Renal cortex interstitium (tissue), 11 donors: ENCODE measurements around the gene C1D. TPM values are rescaled to one million over a fixed set of nuclear protein-coding genes. Genes with fewer than 3 reads are reported as not detected.
"Not testable (repeated sequence)": the region's sequence is repeated elsewhere in the genome, so short reads cannot be mapped to it uniquely, and the experiment has no call there.

ENCODE experiments used
- DNase-seq, 11 donors: peaks; one replicate each; pipeline ENCODE4 v3.0.0-alpha.2; 2013; ENCODE audit warnings: low read depth in 9 of 11, low spot score in 4 of 11; ENCODE audit errors: extremely low read depth in 1 of 11
- polyA plus RNA-seq, 3 donors: library from polyadenylated mRNA; unstranded; fragments of 120-200 nt; gene quantifications; one replicate each; pipeline ENCODE4 v1.2.1, GENCODE V29; 2013; ENCODE audit not compliant: insufficient read length in 3 of 3

Gene C1D
- polyA plus RNA-seq, 3 donors = 40.7 to 46.9 (median 45.5) TPM

DNA sequence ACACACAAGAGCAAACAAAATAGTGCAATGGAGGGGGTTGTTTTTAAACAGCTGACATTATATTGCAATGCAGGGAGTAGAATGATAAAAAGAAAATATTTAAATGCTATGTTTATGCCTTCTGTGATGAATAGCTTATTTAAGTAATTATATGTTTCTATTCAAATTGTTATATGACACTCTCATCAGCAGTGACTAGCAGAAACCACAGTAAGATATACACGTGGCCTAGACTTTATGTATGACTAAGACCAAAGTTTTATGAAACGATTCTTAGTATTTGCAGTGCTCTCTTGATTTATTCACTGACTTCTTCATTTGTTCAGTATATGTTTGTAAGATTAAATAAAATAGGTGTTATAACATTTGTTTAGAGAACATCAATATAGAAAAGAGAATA is 26.1 kb upstream of the C1D start:
- DNase-seq = no peak

DNA sequence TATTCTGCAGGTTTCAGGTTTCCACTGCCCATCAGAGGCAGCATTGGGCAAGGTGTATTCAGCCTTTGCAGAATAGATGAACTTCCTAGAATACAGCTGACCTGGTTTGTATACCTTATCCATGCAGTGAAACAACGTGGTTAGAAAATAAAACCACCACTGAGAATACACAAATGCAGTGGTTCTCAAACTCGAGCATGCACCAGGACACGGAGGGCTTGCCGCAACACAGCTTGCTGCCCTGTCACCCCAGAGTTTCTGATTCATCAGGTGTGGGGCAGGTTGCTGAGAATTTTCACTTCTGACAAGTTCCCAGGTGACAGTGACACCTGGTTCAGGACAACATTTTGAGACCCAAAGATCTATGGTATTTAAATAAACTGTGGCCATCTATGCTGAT is 23.4 kb upstream of the C1D start:
- DNase-seq = no peak

DNA sequence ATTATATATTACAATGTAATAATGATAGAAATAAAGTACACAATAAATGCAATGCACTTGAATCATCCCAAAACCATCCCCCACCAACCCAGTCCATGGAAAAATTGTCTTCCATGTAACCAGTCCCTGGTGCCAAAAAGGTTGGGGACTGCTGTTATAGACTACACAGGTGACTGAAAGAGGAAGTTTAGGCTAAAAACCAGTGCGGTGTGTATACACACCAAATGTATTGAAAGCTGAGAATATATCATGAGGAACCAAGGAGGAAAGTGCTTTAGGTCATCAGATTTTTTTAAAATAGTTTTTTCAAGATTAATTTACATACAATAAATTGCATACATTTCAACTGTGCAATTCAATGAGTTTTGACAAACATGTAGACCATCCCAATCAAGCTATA is 20.5 kb upstream of the C1D start:
- no peak for DNase-seq

DNA sequence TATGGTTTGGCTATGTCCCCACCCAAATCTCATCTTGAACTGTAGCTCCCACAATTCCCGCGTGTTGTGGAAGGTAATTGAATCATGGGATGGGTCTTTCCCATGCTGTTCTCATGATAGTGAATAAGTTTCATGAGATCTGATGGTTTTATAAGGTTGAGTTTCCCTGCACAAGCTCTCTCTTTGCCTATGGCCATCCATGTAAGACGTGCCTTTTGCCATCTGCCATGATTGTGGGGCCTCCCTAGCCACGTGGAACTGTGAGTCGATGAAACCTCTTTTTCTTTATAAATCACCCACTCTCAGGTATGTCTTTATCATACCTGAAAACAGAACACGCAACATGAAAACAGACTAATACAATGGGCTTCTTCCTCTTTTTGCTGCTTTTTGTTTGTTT is 11.2 kb upstream of the C1D start:
- no peak for DNase-seq

DNA sequence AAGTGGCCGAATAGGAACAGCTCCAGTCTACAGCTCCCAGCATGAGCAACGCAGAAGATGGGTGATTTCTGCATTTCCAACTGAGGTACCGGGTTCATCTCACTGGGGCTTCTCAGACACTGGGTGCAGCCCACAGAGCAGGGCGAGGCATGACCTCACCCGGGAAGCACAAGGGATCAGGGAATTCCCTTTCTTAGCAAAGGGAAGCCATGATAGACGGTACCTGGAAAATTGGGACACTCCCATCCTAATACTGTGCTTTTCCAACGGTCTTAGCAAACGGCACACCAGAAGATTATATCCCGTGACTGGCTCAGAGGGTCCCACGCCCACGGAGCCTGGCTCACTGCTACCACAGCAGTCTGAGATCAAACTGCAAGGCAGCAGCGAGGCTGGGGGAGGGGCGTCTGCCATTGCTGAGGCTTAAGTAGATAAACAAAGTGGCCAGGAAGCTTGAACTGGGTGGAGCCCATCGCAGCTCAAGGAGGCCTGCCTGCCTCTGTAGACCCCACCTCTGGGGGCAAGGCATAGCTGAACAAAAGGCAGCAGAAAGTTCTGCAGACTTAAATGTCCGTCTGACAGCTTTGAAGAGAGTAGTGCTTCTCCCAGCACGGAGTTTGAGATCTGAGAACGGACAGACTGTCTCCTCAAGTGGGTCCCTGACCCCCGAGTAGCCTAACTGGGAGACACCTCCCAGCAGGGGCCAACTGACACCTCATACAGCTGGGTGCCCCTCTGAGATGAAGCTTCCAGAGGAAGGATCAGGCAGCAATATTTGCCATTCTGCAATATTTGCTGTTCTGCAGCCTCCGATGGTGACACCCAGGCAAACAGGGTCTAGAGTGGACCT is 1.2 kb upstream of the C1D start:
- DNase-seq = not testable (repeated sequence)

DNA sequence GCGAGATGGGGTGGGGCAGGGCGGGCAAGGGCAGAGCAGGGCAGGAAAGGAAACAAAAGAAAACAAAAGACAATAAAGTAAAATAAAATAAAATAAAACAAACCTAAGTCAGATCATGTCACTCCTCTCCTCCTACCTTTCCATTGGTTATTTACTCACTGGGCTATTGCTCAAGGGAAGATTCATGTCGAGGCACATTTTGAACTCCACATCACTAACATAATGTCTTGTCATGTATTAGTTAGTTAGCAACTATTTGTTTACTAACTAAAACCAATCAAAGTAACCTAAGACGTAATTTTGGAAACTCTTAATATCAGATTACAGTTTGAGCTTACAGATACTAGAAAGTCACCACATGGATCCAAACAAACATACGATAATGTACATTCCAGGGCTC is 2.2 kb downstream of the C1D start:
- no peak for DNase-seq

DNA sequence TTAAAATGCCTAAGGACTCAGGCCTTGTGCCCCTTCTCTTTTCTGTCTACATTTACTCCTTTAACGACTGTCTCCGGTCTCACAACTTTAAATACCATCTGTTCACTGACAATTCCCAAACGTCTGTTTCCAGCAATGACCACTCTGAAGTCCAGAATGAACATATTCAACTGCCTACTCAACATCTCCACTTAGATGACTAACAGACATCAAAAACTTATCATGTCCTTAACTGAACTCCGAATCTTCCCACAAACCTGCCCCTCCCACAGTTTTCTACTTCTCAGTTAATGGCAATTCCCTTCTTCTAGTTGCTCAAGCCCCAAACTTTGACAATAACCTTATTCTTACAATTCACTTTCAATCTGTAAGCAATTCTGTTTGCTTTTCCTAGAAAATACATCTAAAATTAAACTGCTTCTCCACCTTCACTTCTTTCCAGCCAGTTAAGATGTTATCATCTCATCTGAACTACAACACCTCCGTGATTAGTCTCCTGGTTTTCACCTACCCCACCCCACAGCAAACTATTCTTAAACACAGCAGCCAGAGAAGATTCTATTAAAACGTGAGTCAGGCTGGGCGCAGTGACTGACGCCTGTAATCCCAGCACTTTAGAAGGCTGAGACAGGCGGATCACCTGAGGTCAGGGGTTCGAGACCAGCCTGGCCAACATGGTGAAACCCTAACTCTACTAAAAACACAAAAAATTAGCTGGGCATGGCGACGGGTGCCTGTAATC is 2.8 kb downstream of the C1D start:
- DNase-seq = no peak

DNA sequence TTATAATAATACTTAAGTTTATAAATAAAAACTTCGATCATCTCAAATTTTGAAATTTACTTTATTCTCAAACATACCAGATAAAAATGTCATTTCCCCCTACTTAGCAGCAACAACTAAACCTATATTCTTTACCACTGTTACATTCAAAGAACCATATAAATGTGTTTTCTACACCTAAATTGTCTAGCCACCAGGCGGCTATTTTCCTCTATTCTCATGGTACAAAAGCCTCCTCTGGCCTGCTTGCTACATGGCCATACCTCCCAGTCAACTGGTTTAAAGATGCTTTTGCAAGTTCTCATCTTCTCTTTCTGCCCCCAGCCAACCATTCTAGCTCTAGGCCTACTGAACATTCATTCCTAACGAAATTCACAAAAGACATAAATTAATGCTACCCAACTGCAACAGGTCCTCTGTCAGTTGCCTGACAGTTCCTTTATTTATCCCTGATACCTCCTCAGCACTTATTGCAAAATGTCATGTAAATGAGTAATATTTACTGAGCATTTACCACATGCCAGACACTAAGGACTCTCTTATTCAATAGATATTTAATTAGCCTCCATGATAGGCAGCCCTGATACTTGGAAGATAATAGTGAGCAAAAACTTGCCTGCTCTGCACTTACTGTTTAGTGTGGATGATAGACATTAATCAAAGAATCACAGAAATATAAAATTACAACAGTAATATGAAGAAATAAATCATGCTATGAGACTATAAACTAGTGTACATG is 5.0 kb downstream of the C1D start:
- no peak for DNase-seq

DNA sequence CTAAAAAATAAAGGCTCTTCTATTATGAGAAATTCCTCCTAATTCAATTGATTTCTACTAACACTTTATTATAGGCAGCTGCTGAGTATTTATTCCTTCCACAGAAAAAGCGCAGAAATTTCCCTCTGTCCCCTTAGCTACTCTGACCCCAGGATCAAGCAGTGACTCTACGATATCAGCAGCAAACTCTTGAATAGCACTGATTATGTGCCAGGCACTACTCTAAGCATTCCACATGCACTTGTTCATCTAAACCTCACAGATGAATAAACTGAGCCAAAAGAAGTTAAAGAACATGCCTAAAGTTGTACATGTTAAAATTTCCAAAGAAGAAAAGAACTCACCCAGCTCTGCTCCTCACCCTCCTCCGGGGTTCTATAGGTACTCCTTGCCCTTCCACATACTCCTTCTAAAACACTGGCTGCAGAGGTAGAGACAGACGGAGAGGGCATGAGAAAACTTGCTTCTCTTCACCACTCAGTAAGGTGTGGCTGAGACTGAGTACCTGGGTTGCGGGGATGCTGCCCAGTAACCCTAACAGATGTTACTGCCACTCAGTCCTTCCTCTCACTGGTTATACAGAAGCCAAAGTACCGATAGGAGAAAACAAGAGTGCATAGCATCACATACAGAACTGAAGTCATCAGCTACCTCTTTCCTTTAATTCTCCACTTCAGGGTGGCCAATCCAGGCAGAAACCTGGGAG is 9.9 kb downstream of the C1D start:
- no peak for DNase-seq

DNA sequence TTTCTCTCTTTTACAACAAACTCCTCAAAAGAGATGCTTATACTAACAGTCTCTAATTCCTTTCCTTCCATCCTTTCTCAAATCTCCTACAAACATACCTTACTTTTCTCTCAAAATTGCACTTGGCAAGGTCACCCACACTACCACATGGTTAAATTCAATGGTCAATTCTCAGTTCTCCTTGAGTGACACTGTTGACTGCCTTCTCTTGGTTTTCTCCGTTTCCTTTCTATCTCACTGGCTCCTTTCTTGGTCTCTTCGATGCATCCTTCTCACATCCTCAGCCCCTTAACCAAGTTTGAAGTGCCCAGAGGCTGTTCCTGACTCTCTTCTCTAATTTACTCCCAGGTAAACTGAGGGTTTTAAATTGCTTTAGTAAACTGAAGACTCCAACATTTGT is 12.5 kb downstream of the C1D start:
- no peak for DNase-seq

DNA sequence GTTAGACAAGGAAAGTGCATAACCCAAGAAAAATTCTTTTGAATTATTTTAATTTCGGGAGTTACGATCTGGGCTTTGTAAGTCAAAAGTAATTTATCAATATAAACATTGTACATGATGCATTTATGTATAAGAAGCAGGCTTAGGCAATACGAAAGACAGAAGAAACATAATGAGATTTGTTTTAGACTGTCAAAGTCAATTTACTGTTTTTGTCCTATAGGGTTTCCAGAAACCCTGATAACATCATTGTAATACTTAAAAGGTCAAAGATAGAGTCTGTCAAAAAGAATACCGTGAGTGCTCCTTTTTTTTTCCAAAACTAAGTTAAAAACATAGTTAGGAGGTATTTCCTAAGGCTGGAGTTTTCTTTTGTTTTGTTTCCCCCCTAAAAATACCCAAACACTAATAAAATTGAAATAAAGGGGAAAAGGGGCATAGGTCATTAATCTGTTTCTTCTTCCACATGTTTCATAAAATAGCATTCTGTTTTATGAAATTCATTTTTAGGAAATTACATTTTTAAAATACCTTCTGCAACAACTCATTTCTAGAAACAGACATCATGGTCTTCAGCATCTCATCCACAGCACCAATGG is 16.1 kb downstream of the C1D start:
- DNase-seq = no peak

DNA sequence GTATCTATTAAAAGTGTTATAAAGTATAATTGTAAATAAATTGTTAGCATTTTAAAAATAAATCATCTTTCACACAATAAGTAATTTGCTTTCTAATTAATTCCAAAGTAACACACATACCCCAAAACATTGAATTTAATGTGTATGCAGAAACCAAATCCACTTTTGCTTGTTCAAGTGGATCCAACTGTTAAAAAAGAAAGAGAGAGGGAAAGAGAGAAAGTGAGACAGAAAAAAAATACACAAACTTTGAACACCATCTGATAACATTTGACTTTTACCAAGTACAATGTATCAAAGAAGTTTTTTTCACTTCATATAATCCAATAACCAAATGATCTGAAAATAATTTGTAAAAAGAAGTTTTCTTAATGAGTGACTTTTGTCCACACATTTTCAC is 16.6 kb downstream of the C1D start:
- no peak for DNase-seq

DNA sequence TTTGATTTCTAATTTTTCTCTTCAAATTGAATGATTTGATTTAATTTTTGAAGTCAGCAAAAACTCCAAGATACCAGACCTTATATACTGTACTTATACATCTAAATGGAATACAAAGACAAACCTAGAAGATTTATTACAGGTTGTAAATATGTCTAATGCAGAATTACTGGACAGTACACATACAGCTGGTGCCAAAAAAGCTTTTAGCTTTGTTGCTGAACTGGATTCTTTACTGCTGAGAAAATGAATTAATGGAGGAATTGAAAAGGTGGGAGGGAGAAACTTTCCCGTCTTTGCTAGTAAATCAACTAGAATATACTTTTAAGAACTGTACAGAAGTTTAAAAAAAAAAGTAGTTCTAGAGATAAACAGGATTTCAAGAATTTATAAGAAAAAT is 17.5 kb downstream of the C1D start:
- peak in 1 of 11 donors; percentile 16 for DNase-seq

DNA sequence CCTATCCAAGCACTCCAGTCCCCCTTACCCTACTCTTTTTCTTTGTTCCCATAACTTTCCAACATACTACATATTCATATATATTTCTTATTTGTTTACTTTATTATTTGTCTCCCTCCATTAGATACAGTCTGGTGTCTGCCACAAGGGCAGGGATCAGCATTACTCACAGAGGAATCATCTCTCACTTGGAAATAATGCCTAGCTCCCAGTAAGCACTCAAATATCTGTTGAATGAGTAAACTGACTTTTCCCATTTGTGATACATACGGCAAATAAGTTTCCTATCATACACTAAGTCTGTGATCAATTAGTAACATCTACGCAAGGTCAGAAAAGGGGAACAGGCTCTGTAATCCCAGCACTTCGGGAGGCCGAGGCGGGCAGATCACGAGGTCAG is 18.7 kb downstream of the C1D start:
- no peak for DNase-seq

DNA sequence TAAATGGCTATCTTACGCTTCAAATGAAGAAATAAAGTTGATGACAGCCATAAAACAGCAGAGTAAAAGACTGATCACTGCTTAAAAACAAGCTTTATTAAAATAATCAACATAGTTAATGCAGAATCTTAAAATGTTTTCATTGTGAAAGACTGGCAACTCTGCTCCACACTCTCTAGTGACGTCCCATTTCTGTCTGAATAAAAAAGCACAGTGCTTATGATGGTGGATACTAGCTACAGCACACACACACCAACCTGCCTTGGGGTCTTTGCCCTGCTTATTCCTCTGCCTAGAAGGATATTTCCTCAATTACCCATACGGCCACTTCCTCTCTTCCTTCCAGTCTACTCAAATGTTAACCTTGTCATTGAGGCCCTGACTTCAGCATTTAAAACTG is 19.1 kb downstream of the C1D start:
- no peak for DNase-seq

DNA sequence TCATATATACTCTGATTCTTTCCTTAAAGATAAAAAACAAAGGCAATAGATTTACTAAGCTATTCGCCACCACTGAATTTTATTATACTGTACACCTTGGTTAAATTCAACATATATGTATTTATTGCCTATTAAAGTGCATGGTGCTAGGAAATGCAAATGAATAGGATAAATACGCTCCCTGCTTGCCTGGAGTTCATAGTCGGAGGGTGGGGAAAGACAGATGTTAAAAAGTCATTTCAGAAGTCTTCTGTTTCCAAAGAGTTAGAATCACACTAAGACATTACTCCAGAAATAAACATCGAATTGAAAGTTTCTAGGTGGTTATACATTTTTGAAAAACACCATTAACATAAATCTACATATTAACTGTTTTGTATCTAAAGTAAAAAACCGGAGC is 19.8 kb downstream of the C1D start:
- no peak for DNase-seq

DNA sequence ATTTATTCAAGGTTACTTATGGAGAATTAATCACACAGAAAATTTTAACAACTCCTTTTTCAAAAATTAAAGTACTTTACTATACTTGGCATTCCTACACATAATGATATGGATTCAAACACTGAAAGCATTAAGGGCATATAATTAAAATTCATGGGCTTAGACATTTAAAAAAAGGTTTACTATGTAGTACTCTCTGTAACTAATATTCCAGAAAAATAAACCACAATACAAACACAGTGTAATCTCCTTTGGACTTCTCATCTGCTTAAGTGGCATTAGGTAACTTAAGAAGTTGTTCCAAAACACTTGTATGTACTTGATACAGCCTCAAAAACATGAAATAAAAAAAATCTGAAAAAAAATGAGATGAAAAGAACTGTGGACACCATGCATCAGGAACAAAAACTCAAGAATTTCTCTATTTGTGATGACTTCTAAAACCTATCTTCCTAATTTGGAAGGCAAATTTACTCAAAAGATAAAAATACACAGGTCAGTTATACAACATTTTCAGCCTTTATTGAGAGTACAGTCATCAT is 21.0 kb downstream of the C1D start:
- no peak for DNase-seq

DNA sequence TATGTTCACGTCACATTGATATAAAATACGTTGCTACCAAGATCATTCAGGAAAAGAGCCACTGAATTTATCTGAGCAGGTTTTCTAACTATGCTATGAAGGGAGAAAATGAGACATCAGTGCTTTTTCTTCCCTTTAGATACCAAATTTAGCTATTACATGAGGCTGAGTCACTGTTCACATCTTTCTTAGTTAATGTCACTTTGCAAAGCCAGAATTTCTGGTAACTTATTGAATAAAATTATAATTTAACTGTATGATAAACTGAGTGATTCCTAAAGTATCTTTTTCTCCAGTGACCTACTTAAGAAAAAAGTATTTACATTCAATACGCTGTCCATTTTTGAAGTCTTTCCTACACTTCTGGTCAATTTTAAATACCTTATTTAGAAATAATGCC is 22.7 kb downstream of the C1D start:
- DNase-seq = no peak

DNA sequence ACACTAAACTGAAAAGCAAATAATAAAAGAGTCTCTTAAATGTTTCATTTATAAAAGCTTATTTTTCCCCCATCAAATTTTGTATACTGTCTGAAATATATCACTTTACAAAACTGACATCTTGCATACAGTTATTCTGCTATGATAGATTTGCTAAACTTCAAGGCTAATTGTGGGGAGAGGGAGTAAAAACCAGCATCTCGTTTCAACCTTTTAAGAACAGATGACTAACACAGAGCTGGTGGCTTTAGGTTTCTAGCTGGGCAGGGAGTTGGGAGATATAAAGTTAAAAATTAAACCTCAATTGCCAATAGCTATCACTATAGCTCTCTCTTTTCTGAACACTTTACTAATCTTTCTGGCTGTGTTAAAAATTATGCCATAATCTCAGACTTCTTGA is 23.5 kb downstream of the C1D start:
- no peak for DNase-seq
